BJ (cell line): ENCODE measurements around the gene DIP2B. TPM values are rescaled to one million over a fixed set of nuclear protein-coding genes. Genes with fewer than 3 reads are reported as not detected.

Experiments used
- CTCF ChIA-PET: fragments of 350-600 bp; formaldehyde crosslinking; extraction: SDS; loops from one replicate; lab custom pipeline; 2021; ENCODE audit warnings: antibody characterized with exemption, inconsistent platforms; lab: Yijun Ruan, JAX
- POLR2A ChIA-PET: fragments of 300-600 bp; sonication (Branson Sonifier 250); formaldehyde crosslinking; extraction: SDS; loops from one replicate; lab custom pipeline; 2021; ENCODE audit warnings: antibody characterized with exemption; lab: Charles Lee
- DNase-seq: peaks from one replicate; pipeline ENCODE4 v3.0.0-alpha.2; 2011; ENCODE audit warnings: low read depth
- H3K27me3 ChIP-seq: 2 replicates; pipeline ENCODE4 v1.6.0; 2011; ENCODE audit warnings: low read length; ENCODE audit not compliant: control insufficient read depth, insufficient read depth
- H3K36me3 ChIP-seq: 2 replicates; pipeline ENCODE4 v1.5.1; 2011; ENCODE audit warnings: low read length; ENCODE audit not compliant: control insufficient read depth, insufficient read depth
- H3K4me3 ChIP-seq: 2 replicates; pipeline ENCODE4 v1.5.1; 2011; ENCODE audit warnings: low read depth, mild to moderate bottlenecking, control low read depth, low read length
- polyA plus RNA-seq: library from polyadenylated mRNA; depleted of rRNA; stranded (reverse); fragments of >200 nt; gene quantifications from 2 replicates; pipeline ENCODE4 v1.2.3, GENCODE V29; 2011
- TF ChIP-seq, protein P1 (sequence below): IDR thresholded peaks from 2 replicates; pipeline ENCODE4 v1.5.1; 2011; ENCODE audit warnings: low read depth, mild to moderate bottlenecking, control low read depth, inconsistent platforms, low read length, moderate library complexity; ENCODE audit not compliant: insufficient read depth

DIP2B gene
- polyA plus RNA-seq, 1 experiment, result 13.2 TPM

DNA sequence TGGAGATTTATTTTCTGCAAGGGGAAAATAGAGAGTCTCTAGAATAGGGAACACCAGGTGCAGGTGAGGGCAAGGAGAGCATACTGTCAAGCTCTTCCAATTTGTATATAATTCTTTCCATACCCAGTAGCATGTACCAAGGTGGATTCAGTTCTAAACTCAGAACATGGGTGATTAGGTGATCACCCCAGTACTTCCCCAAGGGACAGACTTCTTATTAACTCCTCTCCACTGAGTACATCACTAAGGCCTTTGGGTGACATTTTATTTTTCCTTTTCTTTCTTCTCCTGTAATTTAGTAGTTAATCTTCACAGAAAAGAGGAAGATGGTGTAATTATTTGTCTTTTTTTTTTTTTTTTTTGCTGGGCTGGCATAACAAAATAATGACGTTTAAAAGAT lies 54.2 kb downstream of the DIP2B start:
- Histone ChIP-seq H3K36me3 (no peaks in the 10 kb centered on the region), H3K27me3 (no peaks in the 10 kb centered on the region), H3K4me3 (no peak overlapping the region)
- ChIA-PET POLR2A (no interaction called here), CTCF (no interaction called here)
- TF ChIP-seq, protein P1, sequence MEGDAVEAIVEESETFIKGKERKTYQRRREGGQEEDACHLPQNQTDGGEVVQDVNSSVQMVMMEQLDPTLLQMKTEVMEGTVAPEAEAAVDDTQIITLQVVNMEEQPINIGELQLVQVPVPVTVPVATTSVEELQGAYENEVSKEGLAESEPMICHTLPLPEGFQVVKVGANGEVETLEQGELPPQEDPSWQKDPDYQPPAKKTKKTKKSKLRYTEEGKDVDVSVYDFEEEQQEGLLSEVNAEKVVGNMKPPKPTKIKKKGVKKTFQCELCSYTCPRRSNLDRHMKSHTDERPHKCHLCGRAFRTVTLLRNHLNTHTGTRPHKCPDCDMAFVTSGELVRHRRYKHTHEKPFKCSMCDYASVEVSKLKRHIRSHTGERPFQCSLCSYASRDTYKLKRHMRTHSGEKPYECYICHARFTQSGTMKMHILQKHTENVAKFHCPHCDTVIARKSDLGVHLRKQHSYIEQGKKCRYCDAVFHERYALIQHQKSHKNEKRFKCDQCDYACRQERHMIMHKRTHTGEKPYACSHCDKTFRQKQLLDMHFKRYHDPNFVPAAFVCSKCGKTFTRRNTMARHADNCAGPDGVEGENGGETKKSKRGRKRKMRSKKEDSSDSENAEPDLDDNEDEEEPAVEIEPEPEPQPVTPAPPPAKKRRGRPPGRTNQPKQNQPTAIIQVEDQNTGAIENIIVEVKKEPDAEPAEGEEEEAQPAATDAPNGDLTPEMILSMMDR, result no peak
- DNase-seq, result no peak

- ChIA-PET POLR2A (no interaction called here), CTCF (interaction anchor here (1.0 kb wide), 2 partner anchors 9 to 15 kb away, joined by 3 read pairs; no protein-coding TSS in a partner anchor)
- no peak for DNase-seq
- TF ChIP-seq, protein P1, result no peak
- Histone ChIP-seq H3K27me3 (no peaks in the 10 kb centered on the region), H3K36me3 (no peaks in the 10 kb centered on the region), H3K4me3 (no peak overlapping the region)
Observed at GRCh38 chr12:50562520-50563433, 58.0 kb downstream of the DIP2B start.

DNA sequence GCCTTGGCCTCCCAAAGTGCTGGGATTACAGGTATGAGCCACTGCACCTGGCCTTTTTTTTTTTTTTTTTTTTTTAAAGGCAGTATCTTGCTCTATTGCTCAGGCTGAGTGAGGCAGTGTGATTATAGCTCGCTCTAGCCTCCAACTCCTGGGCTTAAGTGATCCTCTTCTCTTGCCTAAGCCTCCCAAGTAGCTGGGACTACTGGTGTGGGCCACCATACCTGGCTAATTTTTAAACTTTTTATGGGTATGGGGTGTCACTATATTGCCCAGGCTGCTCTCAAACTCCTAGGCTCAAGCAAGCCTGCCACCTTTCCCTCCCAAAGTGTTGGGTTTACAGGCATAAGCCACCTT lies 58.6 kb downstream of the DIP2B start:
- no peaks in the 10 kb centered on the region for H3K36me3 ChIP-seq
- no peaks in the 10 kb centered on the region for H3K27me3 ChIP-seq
- ChIA-PET CTCF (interaction anchor here (1.0 kb wide), 2 partner anchors 10 to 16 kb away, joined by 3 read pairs; no protein-coding TSS in a partner anchor), POLR2A (no interaction called here)
- TF ChIP-seq, protein P1, result no peak
- no peak for DNase-seq
- H3K4me3 ChIP-seq, result no peak overlapping the region

DNA sequence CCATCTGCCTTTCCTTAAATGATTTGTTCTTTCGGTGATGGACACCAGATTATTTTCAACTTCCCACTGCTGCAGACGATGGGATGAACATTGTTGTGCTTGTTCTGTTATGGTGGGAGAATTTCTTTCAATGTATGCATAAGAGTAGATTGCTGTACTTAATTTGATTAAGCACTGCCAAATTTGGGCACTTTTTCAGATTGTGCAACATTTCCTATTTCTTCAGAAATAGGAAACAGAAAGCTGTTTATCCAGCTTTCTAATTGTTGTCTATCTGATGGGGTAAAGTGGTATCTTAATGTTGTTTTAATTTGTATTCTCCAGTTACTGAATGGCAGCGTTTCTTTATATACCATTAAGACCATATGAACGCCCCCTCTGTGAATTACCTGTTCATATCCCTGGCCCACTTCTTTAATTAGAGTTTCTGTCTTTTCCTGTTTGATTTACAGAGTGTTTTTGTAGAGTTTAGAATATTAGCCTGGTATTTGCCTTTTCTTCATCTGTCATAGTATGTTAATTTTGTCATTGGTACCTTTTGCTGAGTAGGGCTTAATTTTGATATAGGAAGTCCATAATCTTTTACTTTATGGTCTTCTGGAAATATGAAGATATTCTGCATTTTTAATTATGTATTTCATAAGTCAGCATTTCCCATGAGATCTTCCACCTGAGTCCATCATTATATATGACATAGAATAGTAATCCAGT lies 59.6 kb downstream of the DIP2B start:
- DNase-seq, result no peak
- TF ChIP-seq, protein P1, result no peak
- H3K27me3 ChIP-seq, result no peaks in the 10 kb centered on the region
- ChIA-PET CTCF (interaction anchor here (0.6 to 1.6 kb wide), 2 partner anchors 27 to 55 kb away, joined by 3 to 4 read pairs; no protein-coding TSS in a partner anchor), POLR2A (no interaction called here)
- no peak overlapping the region for H3K4me3 ChIP-seq
- H3K36me3 ChIP-seq, result no peaks in the 10 kb centered on the region

- Histone ChIP-seq H3K4me3 (no peak overlapping the region), H3K36me3 (no peaks in the 10 kb centered on the region), H3K27me3 (no peaks in the 10 kb centered on the region)
- CTCF ChIA-PET, result interaction anchor here (0.6 to 1.6 kb wide), 4 partner anchors 23 to 220 kb away, joined by 3 to 4 read pairs (median 3); no protein-coding TSS in a partner anchor
- no peak for DNase-seq
- TF ChIP-seq, protein P1, result no peak
- POLR2A ChIA-PET, result no interaction called here
Observed at GRCh38 chr12:50564948-50565297, 60.1 kb downstream of the DIP2B start.
